ENCODE data around the gene USP14.

The USP14 gene

GRCh38 chr18:181711-182110 lies 23.4 kb downstream of the USP14 start:
- Histone ChIP-seq H3K9me2 (replicated peaks; ENCODE audit: insufficient read depth, low read length) (no peaks in the 10 kb centered on the region), H3K36me3 (replicated peaks; ENCODE audit: insufficient read depth, low read length) (peaks cover 13% of the 10 kb centered on the region), H3F3A (ENCODE audit: insufficient read depth, low read length) (no peaks in the 10 kb centered on the region), H2AFZ (ENCODE audit: low read length) (no peak overlapping the region), H3K4me3 (ENCODE audit: low read length) (no peak overlapping the region), H4K20me1 (ENCODE audit: insufficient read depth, low read length) (no peaks in the 10 kb centered on the region), H3K27me3 (replicated peaks; ENCODE audit: insufficient read depth, low read length) (no peaks in the 10 kb centered on the region), H3K9me3 (replicated peaks; ENCODE audit: insufficient read depth, low read length) (no peaks in the 10 kb centered on the region), H3K9ac (ENCODE audit: low read length) (no peak overlapping the region), H3K27ac (ENCODE audit: low read length) (no peak overlapping the region), H3K79me2 (ENCODE audit: low read length) (peaks cover 56% of the 10 kb centered on the region), H3K4me2 (ENCODE audit: low read depth, low read length) (no peak overlapping the region), H3K4me1 (ENCODE audit: low read length) (no peaks in the 10 kb centered on the region)
- TF ChIP-seq CTCF (IDR thresholded peaks at IDR 0.05; ENCODE audit: low read length) (no peak), EZH2 (optimal IDR thresholded peaks at IDR 0.05; ENCODE audit: low read depth, low read length) (no peak), EZH2phosphoT487 (IDR thresholded peaks at IDR 0.05; ENCODE audit: low read length) (no peak)
- no peak for DNase-seq

- H3K9ac ChIP-seq (ENCODE audit: low read length): no peak overlapping the region
- H3K9me2 ChIP-seq (replicated peaks; ENCODE audit: insufficient read depth, low read length): no peaks in the 10 kb centered on the region
- no peak for DNase-seq
- TF ChIP-seq EZH2phosphoT487 (IDR thresholded peaks at IDR 0.05; ENCODE audit: low read length) (no peak), EZH2 (optimal IDR thresholded peaks at IDR 0.05; ENCODE audit: low read depth, low read length) (no peak), CTCF (IDR thresholded peaks at IDR 0.05; ENCODE audit: low read length) (no peak)
- no peak overlapping the region for H3K27ac ChIP-seq (ENCODE audit: low read length)
- no peak overlapping the region for H2AFZ ChIP-seq (ENCODE audit: low read length)
- H3K36me3 ChIP-seq (replicated peaks; ENCODE audit: insufficient read depth, low read length): peaks cover 13% of the 10 kb centered on the region
- no peaks in the 10 kb centered on the region for H3K4me1 ChIP-seq (ENCODE audit: low read length)
- H3K4me2 ChIP-seq (ENCODE audit: low read depth, low read length): no peak overlapping the region
- no peaks in the 10 kb centered on the region for H3F3A ChIP-seq (ENCODE audit: insufficient read depth, low read length)
- H3K79me2 ChIP-seq (ENCODE audit: low read length): peaks cover 57% of the 10 kb centered on the region
- H3K4me3 ChIP-seq (ENCODE audit: low read length): no peak overlapping the region
- H3K27me3 ChIP-seq (replicated peaks; ENCODE audit: insufficient read depth, low read length): no peaks in the 10 kb centered on the region
- no peaks in the 10 kb centered on the region for H3K9me3 ChIP-seq (replicated peaks; ENCODE audit: insufficient read depth, low read length)
- H4K20me1 ChIP-seq (ENCODE audit: insufficient read depth, low read length): no peaks in the 10 kb centered on the region
Observed at GRCh38 chr18:183769-184168, 25.4 kb downstream of the USP14 start.

GRCh38 chr18:189254-189653 lies 30.9 kb downstream of the USP14 start:
- Histone ChIP-seq H3K9ac (ENCODE audit: low read length) (no peak overlapping the region), H3K4me3 (ENCODE audit: low read length) (no peak overlapping the region), H2AFZ (ENCODE audit: low read length) (no peak overlapping the region), H3K9me3 (replicated peaks; ENCODE audit: insufficient read depth, low read length) (no peaks in the 10 kb centered on the region), H4K20me1 (ENCODE audit: insufficient read depth, low read length) (no peaks in the 10 kb centered on the region), H3K9me2 (replicated peaks; ENCODE audit: insufficient read depth, low read length) (no peaks in the 10 kb centered on the region), H3K36me3 (replicated peaks; ENCODE audit: insufficient read depth, low read length) (peaks cover 3% of the 10 kb centered on the region; the same call in 1 of the 2 replicates), H3K4me1 (ENCODE audit: low read length) (no peaks in the 10 kb centered on the region), H3K79me2 (ENCODE audit: low read length) (peaks cover 72% of the 10 kb centered on the region), H3K4me2 (ENCODE audit: low read depth, low read length) (no peak overlapping the region), H3K27ac (ENCODE audit: low read length) (no peak overlapping the region), H3F3A (ENCODE audit: insufficient read depth, low read length) (no peaks in the 10 kb centered on the region), H3K27me3 (replicated peaks; ENCODE audit: insufficient read depth, low read length) (no peaks in the 10 kb centered on the region)
- DNase-seq: no peak
- TF ChIP-seq EZH2phosphoT487 (IDR thresholded peaks at IDR 0.05; ENCODE audit: low read length) (no peak), CTCF (IDR thresholded peaks at IDR 0.05; ENCODE audit: low read length) (no peak), EZH2 (optimal IDR thresholded peaks at IDR 0.05; ENCODE audit: low read depth, low read length) (no peak)
